ENCODE results near the gene CALHM5.

DNA sequence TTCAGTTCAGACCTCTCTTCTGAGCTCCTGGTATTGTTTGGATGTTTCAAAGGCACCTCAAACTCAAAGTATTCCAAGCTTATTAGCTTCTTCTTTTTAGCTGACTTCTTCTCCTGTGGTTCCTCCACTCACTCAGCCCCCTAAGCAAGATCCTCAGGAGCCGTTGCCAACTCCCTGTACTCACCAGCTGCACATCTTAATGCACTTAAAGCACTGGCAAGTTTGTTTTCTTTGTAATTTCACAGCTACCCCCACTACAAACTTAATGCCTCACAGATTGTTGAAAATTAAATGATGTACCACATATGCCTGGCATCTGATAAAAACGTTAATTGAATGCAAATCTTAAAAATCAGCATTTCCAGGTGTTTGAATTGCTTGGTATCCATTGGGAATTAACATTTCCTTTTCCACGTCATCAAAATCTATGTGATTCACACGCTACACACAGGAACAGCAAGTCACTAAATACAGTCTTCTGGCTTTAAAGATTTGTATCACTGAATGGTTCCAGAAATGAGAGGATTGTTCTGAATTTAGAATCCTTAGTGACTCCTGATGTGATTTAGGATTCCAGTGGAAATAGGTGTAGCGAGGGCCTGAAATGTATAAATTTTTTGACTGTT, 25.8 kb upstream of the CALHM5 start:
- TF ChIP-seq POLR2A (IDR thresholded peaks at IDR 0.05; ENCODE audit: low read depth, low read length) (no peak), TAF1 (IDR thresholded peaks at IDR 0.05; ENCODE audit: low read depth, low read length) (no peak)

Data from GM12891 (cell line).